HCT116 (cell line): Measurements from ENCODE around the gene SEMA5B. TPM values are rescaled to one million over a fixed set of nuclear protein-coding genes. Genes with fewer than 3 reads are reported as not detected.

ENCODE experiments used
- ATAC-seq: fragments of 200-7000 bp; cut with Tn5 transposase; 2 replicates; pipeline ENCODE4 v1.9.1; 2020; ENCODE audit warnings: mild to moderate bottlenecking, moderate library complexity
- BruUV-seq: library from RNA; stranded (reverse); fragments of 400-500 nt; replicated peaks from 2 replicates; lab custom pipeline; 2021; lab: Mats Ljungman, UMichigan
- CTCF ChIA-PET: fragments of 300-600 bp; sonication (Branson Sonifier 250); formaldehyde crosslinking; loops from one replicate; lab custom pipeline; 2021; ENCODE audit warnings: antibody characterized with exemption; lab: Charles Lee
- POLR2A ChIA-PET: fragments of 300-600, 350-600 bp; sonication (Branson Sonifier 250); formaldehyde crosslinking; loops from one replicate; lab custom pipeline; 2021; ENCODE audit warnings: antibody characterized with exemption; lab: Charles Lee
- RAD21 ChIA-PET, 2 experiments: fragments of 300-600 bp; sonication (Branson Sonifier 250); formaldehyde crosslinking; loops; one replicate each; lab custom pipeline; 2023; ENCODE audit warnings: low total read pairs in 2 of 2; ENCODE audit not compliant: uncharacterized antibody in 2 of 2, unreplicated experiment in 2 of 2, low non-redundant PET in 1 of 2; lab: Charles Lee
- DNase-seq: peaks from one replicate; pipeline ENCODE4 v3.0.0-alpha.2; 2010; ENCODE audit warnings: low read depth, low spot score
- H2AFZ ChIP-seq: fragments of 200-600 bp; shearing (Covaris generic), sonication (generic); 2 replicates; pipeline ENCODE4 v1.6.1; 2017; ENCODE audit warnings: low read depth, mixed run types, mixed read lengths, antibody characterized with exemption, low read length; ENCODE audit not compliant: poor library complexity, severe bottlenecking
- H3K27ac ChIP-seq: 2 replicates; pipeline ENCODE4 v1.5.1; 2012; ENCODE audit warnings: low read depth, low read length
- H3K27me3 ChIP-seq: fragments of 200-600 bp; sonication (generic); 2 replicates; pipeline ENCODE4 v1.6.1; 2016; ENCODE audit warnings: mixed run types, low read length, mixed read lengths; ENCODE audit not compliant: insufficient read depth
- H3K36me3 ChIP-seq, 2 experiments: fragments of 200-500 bp in 1 of 2; fragments of 200-600 bp in 1 of 2; sonication (Bioruptor generic) in 1 of 2; sonication (generic) in 1 of 2; 2 replicates each; pipeline versions ENCODE4 v1.5.1 to v1.6.1; 2014 to 2016; ENCODE audit warnings: low read length in 2 of 2, inconsistent platforms in 1 of 2, mixed read lengths in 1 of 2, mixed run types in 1 of 2; ENCODE audit not compliant: insufficient read depth in 2 of 2, control insufficient read depth in 1 of 2
- H3K4me1 ChIP-seq, 2 experiments: fragments of 200-600 bp in 1 of 2; sonication (generic) in 1 of 2; 2 replicates each; pipeline versions ENCODE4 v1.5.1 to v1.6.1; 2012 to 2017; ENCODE audit warnings: low read length in 2 of 2, inconsistent platforms in 1 of 2, mild to moderate bottlenecking in 1 of 2, mixed read lengths in 1 of 2, mixed run types in 1 of 2, moderate library complexity in 1 of 2; ENCODE audit not compliant: insufficient read depth in 2 of 2, control insufficient read depth in 1 of 2
- H3K4me2 ChIP-seq: fragments of 200-600 bp; sonication (generic); 2 replicates; pipeline ENCODE4 v1.6.1; 2017; ENCODE audit warnings: mixed run types, low read length, mixed read lengths
- H3K4me3 ChIP-seq, 2 experiments: fragments of 200-600 bp in 1 of 2; sonication (generic) in 1 of 2; replicated peaks in 1 of 2; 2 replicates each; pipeline ENCODE4 v1.5.1; 2011 to 2016; ENCODE audit warnings: low read length in 2 of 2, control low read depth in 1 of 2, low read depth in 1 of 2, mild to moderate bottlenecking in 1 of 2, mixed read lengths in 1 of 2, mixed run types in 1 of 2
- H3K79me2 ChIP-seq: fragments of 200-600 bp; sonication (generic); 2 replicates; pipeline ENCODE4 v1.6.1; 2017; ENCODE audit warnings: mild to moderate bottlenecking, mixed run types, low read length, moderate library complexity, mixed read lengths; ENCODE audit not compliant: insufficient read depth
- H3K9ac ChIP-seq: fragments of 200-600 bp; sonication (generic); 2 replicates; pipeline ENCODE4 v1.6.1; 2016; ENCODE audit warnings: low read length, mixed read lengths
- H3K9me2 ChIP-seq: fragments of 200-600 bp; sonication (generic), shearing (Covaris generic); 2 replicates; pipeline ENCODE4 v1.6.1; 2017; ENCODE audit warnings: mixed run types, mild to moderate bottlenecking, moderate library complexity; ENCODE audit not compliant: insufficient read depth
- H3K9me3 ChIP-seq, 2 experiments: fragments of 200-500 bp in 1 of 2; fragments of 200-600 bp in 1 of 2; sonication (Bioruptor generic) in 1 of 2; sonication (generic) in 1 of 2; 2 replicates each; pipeline ENCODE4 v1.6.1; 2014 to 2017; ENCODE audit warnings: low read length in 2 of 2, mixed read lengths in 2 of 2, inconsistent platforms in 1 of 2, low read depth in 1 of 2, mild to moderate bottlenecking in 1 of 2, mixed run types in 1 of 2, moderate library complexity in 1 of 2; ENCODE audit not compliant: control insufficient read depth in 1 of 2, insufficient read depth in 1 of 2
- H4K20me1 ChIP-seq: fragments of 200-600 bp; sonication (generic), shearing (Covaris generic); 2 replicates; pipeline ENCODE4 v1.6.1; 2017; ENCODE audit warnings: mixed run types, mild to moderate bottlenecking, moderate library complexity; ENCODE audit not compliant: insufficient read depth
- ELF1 ChIP-seq: IDR thresholded peaks from 2 replicates; pipeline ENCODE4 v1.6.1; 2012; ENCODE audit warnings: low read depth, borderline replicate concordance
- FOSL1 ChIP-seq: IDR thresholded peaks from 2 replicates; pipeline ENCODE4 v1.6.1; 2012; ENCODE audit warnings: low read depth
- JUND ChIP-seq: IDR thresholded peaks from 2 replicates; pipeline ENCODE4 v1.6.1; 2012
- SP1 ChIP-seq: IDR thresholded peaks from 2 replicates; pipeline ENCODE4 v1.6.1; 2012; ENCODE audit warnings: low read depth
- intact Hi-C: fragments of 100-400 bp; cut with micrococcal nuclease; formaldehyde crosslinking; loops from 2 replicates; pipeline ENCODE4 v1.10.0; 2022
- total RNA-seq: library from RNA; stranded (reverse); gene quantifications from one replicate; pipeline ENCODE4 v1.2.1, GENCODE V29; 2021; ENCODE audit not compliant: unreplicated experiment
- TF ChIP-seq, protein P1 (sequence below): IDR thresholded peaks from 2 replicates; pipeline ENCODE4 v1.6.1; 2011; ENCODE audit warnings: mild to moderate bottlenecking, low read length, moderate library complexity; ENCODE audit not compliant: insufficient replicate concordance; ENCODE audit errors: extremely low read depth
- TF ChIP-seq, protein P2 (sequence below): IDR thresholded peaks from 2 replicates; pipeline ENCODE4 v1.6.1; 2012

SEMA5B gene
- total RNA-seq, 1 experiment from 2014 or later, result 0.15 TPM

GRCh38 chr3:122959339-122959738 lies 68.2 kb downstream of the SEMA5B start:
- no peaks in the 10 kb centered on the region for H3K4me1 ChIP-seq
- no peak overlapping the region for H2AFZ ChIP-seq
- H3K4me3 ChIP-seq, result no peak overlapping the region
- no TSS peak for BruUV-seq
- H3K4me2 ChIP-seq, result no peak overlapping the region
- RAD21 ChIA-PET, result no interaction called here
- H4K20me1 ChIP-seq, result no peaks in the 10 kb centered on the region
- TF ChIP-seq SP1 (no peak), JUND (no peak), FOSL1 (no peak), ELF1 (no peak)
- TF ChIP-seq, protein P1, sequence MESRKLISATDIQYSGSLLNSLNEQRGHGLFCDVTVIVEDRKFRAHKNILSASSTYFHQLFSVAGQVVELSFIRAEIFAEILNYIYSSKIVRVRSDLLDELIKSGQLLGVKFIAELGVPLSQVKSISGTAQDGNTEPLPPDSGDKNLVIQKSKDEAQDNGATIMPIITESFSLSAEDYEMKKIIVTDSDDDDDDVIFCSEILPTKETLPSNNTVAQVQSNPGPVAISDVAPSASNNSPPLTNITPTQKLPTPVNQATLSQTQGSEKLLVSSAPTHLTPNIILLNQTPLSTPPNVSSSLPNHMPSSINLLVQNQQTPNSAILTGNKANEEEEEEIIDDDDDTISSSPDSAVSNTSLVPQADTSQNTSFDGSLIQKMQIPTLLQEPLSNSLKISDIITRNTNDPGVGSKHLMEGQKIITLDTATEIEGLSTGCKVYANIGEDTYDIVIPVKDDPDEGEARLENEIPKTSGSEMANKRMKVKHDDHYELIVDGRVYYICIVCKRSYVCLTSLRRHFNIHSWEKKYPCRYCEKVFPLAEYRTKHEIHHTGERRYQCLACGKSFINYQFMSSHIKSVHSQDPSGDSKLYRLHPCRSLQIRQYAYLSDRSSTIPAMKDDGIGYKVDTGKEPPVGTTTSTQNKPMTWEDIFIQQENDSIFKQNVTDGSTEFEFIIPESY, result no peak
- TF ChIP-seq, protein P2, sequence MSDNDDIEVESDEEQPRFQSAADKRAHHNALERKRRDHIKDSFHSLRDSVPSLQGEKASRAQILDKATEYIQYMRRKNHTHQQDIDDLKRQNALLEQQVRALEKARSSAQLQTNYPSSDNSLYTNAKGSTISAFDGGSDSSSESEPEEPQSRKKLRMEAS, result no peak
- DNase-seq, result no peak
- no peaks in the 10 kb centered on the region for H3K36me3 ChIP-seq
- 0 out of 2 replicates have a peak, but pooled peaks cover 4% of the 10 kb centered on the region for H3K27me3 ChIP-seq
- H3K9me3 ChIP-seq, result no peaks in the 10 kb centered on the region
- H3K27ac ChIP-seq, result no peak overlapping the region
- H3K9ac ChIP-seq, result no peak overlapping the region
- POLR2A ChIA-PET, result no interaction called here
- ATAC-seq, result no peak
- no peaks in the 10 kb centered on the region for H3K79me2 ChIP-seq
- no peaks in the 10 kb centered on the region for H3K9me2 ChIP-seq
- CTCF ChIA-PET, result no interaction called here
- intact Hi-C loops, result no loop called here
